ENCODE measurements around the gene CDK13. TPM values are rescaled to one million over a fixed set of nuclear protein-coding genes. Genes with fewer than 3 reads are reported as not detected.

CDK13 gene
- polyA plus RNA-seq, 2 of the 4 experiments (the other 2 are of a cell fraction): 18.2 to 39.6 TPM

DNA sequence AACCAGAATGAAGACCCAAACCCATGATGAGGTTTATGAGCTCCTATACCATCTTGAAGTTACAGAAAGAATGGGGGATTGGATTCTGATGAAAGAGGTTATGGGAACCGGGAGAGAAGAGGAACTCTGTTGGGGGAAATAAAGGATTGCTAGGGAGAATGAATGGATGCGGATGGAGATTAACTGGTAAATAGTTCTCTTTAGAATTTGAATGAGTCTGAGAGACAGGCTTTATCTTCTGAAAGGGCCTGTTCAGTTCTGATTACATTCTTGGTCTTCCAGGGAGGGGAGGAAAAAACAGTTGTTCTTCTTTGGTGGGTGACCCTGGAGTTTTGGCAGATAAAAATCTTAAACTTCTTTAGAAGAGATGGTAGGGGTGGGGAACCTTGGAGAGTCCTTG is 198.6 kb downstream of the CDK13 start:
- H3K4me3 ChIP-seq: no peak overlapping the region
- no peaks in the 10 kb centered on the region for H3K9me3 ChIP-seq
- TF ChIP-seq NR3C1 (IDR thresholded peaks at IDR 0.05) (no peak), MAX (IDR thresholded peaks at IDR 0.05) (no peak), POLR2AphosphoS2 (conservative IDR thresholded peaks at IDR 0.05; ENCODE audit: low read length) (no peak), PHF8 (IDR thresholded peaks at IDR 0.05; ENCODE audit: borderline replicate concordance, low read depth) (no peak), RCOR1 (IDR thresholded peaks at IDR 0.05; ENCODE audit: low read depth, low read length) (no peak), CEBPB (IDR thresholded peaks at IDR 0.05) (no peak), HEYL (CRISPR knock-in tag; IDR thresholded peaks at IDR 0.05) (no peak), PBX3 (IDR thresholded peaks at IDR 0.05) (no peak), TP53 (CRISPR knock-in tag; IDR thresholded peaks at IDR 0.05) (no peak), NPAS2 (CRISPR knock-in tag; IDR thresholded peaks at IDR 0.05; ENCODE audit: borderline replicate concordance) (no peak), RAD21 (conservative IDR thresholded peaks at IDR 0.05 in 1 of 2, IDR thresholded peaks at IDR 0.05 in 1 of 2) (no peak), GATA3 (IDR thresholded peaks at IDR 0.05; ENCODE audit: borderline replicate concordance) (no peak), HDAC2 (IDR thresholded peaks at IDR 0.05) (no peak), JUN (IDR thresholded peaks at IDR 0.05) (no peak), CHD2 (IDR thresholded peaks at IDR 0.05; ENCODE audit: low read length, partially characterized antibody) (no peak), ZC3H11A (IDR thresholded peaks at IDR 0.05) (no peak), KDM5A (IDR thresholded peaks at IDR 0.05) (no peak), FOSL2 (IDR thresholded peaks at IDR 0.05) (no peak), FOSL2 (CRISPR knock-in tag; IDR thresholded peaks at IDR 0.05) (no peak), SMC3 (IDR thresholded peaks at IDR 0.05) (no peak)
- FAIRE-seq (no peak), ATAC-seq (no peak), DNase-seq (ENCODE audit: low read depth in 1 of 2, low spot score in 1 of 2) (no peak)
- no peak overlapping the region for H3K27ac ChIP-seq
- H3K4me1 ChIP-seq: no peaks in the 10 kb centered on the region
- no peak overlapping the region for H3K4me2 ChIP-seq
- 68% methylated on average over 2 of the region's 2 CpGs for WGBS (ENCODE audit: missing lambda C conversion rate)
- POLR2A ChIA-PET: no interaction called here
- CTCF ChIA-PET: no interaction called here

Small RNA genes within 50 kb of the gene (small RNA-seq; reads per million reads assigned to genes)
- 0 reads per million in 6 experiments for gene AC006023.1
- 0 reads per million in 6 experiments for gene AC006023.2

Other genes starting within 250 kb of the CDK13 start
- 27.7 and 46.0 TPM in 2 replicates for gene MPLKIP, start 184.4 kb downstream of the CDK13 start, polyA plus RNA-seq (2011; rRNA removed)
- gene MPLKIP, start 184.4 kb downstream of the CDK13 start, polyA plus RNA-seq (2017; fragmentation: RNase III; extraction: RNeasy Plus Mini Kit Qiagen cat#74134 plus additional on column Dnase treatment): 29.7 to 32.2 TPM (median 32.2 TPM) in 3 replicates
- gene SUGCT, start 184.7 kb downstream of the CDK13 start, polyA plus RNA-seq (2011; rRNA removed): 1.4 and 1.6 TPM in 2 replicates
- 1.1 to 1.4 TPM (median 1.3 TPM) in 3 replicates for gene SUGCT, start 184.7 kb downstream of the CDK13 start, polyA plus RNA-seq (2017; fragmentation: RNase III; extraction: RNeasy Plus Mini Kit Qiagen cat#74134 plus additional on column Dnase treatment)

All from A549 (cell line).